ENCODE results near the gene NHERF1. TPM values are rescaled to one million over a fixed set of nuclear protein-coding genes. Genes with fewer than 3 reads are reported as not detected.
A peak's percentile ranks its signal among the peaks of the same experiment; 100 is the strongest.

NHERF1 gene
- total RNA-seq, 1 donor from 2014 or later, result 86.9 TPM

- peak overlapping the region; percentile 63 for H3K27ac Mint-ChIP-seq
- no peak for DNase-seq (ENCODE audit: extremely low spot score, unreplicated experiment)
- TF ChIP-seq CTCF (conservative IDR thresholded peaks at IDR 0.05), result no peak
These were observed 29.6 kb downstream of the NHERF1 start for GRCh38 chr17:74777901-74778515.

GRCh38 chr17:74778960-74779359 is 30.5 kb downstream of the NHERF1 start:
- no peak for DNase-seq (ENCODE audit: extremely low spot score, unreplicated experiment)
- Mint-ChIP-seq H3K36me3 (peaks cover 7% of the 10 kb centered on the region), H3K4me3 (peak overlapping the region; percentile 39), H3K9me3 (no peaks in the 10 kb centered on the region), H3K4me1 (ENCODE audit: unreplicated experiment) (peaks cover 21% of the 10 kb centered on the region), H3K27me3 (no peaks in the 10 kb centered on the region), H3K27ac (no peak overlapping the region)
- TF ChIP-seq CTCF (conservative IDR thresholded peaks at IDR 0.05), result no peak

More at GRCh38 chr17:74777901-74778515, 29.6 kb downstream of the NHERF1 start:
- Mint-ChIP-seq H3K9me3 (no peaks in the 10 kb centered on the region), H3K4me3 (peak overlapping the region; percentile 73), H3K36me3 (peaks cover 11% of the 10 kb centered on the region), H3K27me3 (no peaks in the 10 kb centered on the region), H3K4me1 (ENCODE audit: unreplicated experiment) (peaks cover 22% of the 10 kb centered on the region)

- no peak for TF ChIP-seq CTCF (conservative IDR thresholded peaks at IDR 0.05)
- Mint-ChIP-seq H3K27me3 (no peaks in the 10 kb centered on the region), H3K36me3 (peaks cover 9% of the 10 kb centered on the region), H3K4me1 (ENCODE audit: unreplicated experiment) (peaks cover 23% of the 10 kb centered on the region), H3K9me3 (no peaks in the 10 kb centered on the region), H3K4me3 (no peak overlapping the region), H3K27ac (no peak overlapping the region)
- DNase-seq (ENCODE audit: extremely low spot score, unreplicated experiment), result no peak
These were observed 31.1 kb downstream of the NHERF1 start for GRCh38 chr17:74779501-74779900.

GRCh38 chr17:74779948-74780400 is 31.5 kb downstream of the NHERF1 start:
- no peak for TF ChIP-seq CTCF (conservative IDR thresholded peaks at IDR 0.05)
- peaks cover 25% of the 10 kb centered on the region for H3K4me1 Mint-ChIP-seq (ENCODE audit: unreplicated experiment)
- H3K4me3 Mint-ChIP-seq, result no peak overlapping the region
- no peaks in the 10 kb centered on the region for H3K27me3 Mint-ChIP-seq
- no peak for DNase-seq (ENCODE audit: extremely low spot score, unreplicated experiment)
- no peaks in the 10 kb centered on the region for H3K9me3 Mint-ChIP-seq
- no peak overlapping the region for H3K27ac Mint-ChIP-seq
- H3K36me3 Mint-ChIP-seq, result peaks cover 9% of the 10 kb centered on the region

GRCh38 chr17:74780443-74781238 is 32.2 kb downstream of the NHERF1 start:
- no peak overlapping the region for H3K4me3 Mint-ChIP-seq
- no peaks in the 10 kb centered on the region for H3K27me3 Mint-ChIP-seq
- H3K4me1 Mint-ChIP-seq (ENCODE audit: unreplicated experiment), result peaks cover 23% of the 10 kb centered on the region
- no peak overlapping the region for H3K27ac Mint-ChIP-seq
- peak; percentile 63 for TF ChIP-seq CTCF (conservative IDR thresholded peaks at IDR 0.05)
- H3K36me3 Mint-ChIP-seq, result peaks cover 9% of the 10 kb centered on the region
- DNase-seq (ENCODE audit: extremely low spot score, unreplicated experiment), result no peak
- no peaks in the 10 kb centered on the region for H3K9me3 Mint-ChIP-seq

Data from type B pancreatic cell (in vitro differentiated cells).